Type B pancreatic cell (in vitro differentiated cells): Measurements from ENCODE around the gene GATA5. TPM values are rescaled to one million over a fixed set of nuclear protein-coding genes. Genes with fewer than 3 reads are reported as not detected.

Experiments used
- DNase-seq: peaks from one replicate; pipeline ENCODE4 v3.0.0; 2021; ENCODE audit warnings: mixed read lengths; ENCODE audit not compliant: unreplicated experiment; ENCODE audit errors: extremely low spot score
- H3K27ac Mint-ChIP-seq: 2 replicates; pipeline ENCODE4 v1.8.0; 2021; ENCODE audit warnings: mild to moderate bottlenecking, mixed read lengths
- H3K27me3 Mint-ChIP-seq: 2 replicates; pipeline ENCODE4 v1.8.0; 2021; ENCODE audit warnings: mixed read lengths
- H3K36me3 Mint-ChIP-seq: 2 replicates; pipeline ENCODE4 v1.8.0; 2021; ENCODE audit warnings: mixed read lengths
- H3K4me1 Mint-ChIP-seq: one replicate; pipeline ENCODE4 v1.8.0; 2021; ENCODE audit warnings: mixed read lengths; ENCODE audit not compliant: unreplicated experiment
- H3K4me3 Mint-ChIP-seq: 2 replicates; pipeline ENCODE4 v1.8.0; 2021; ENCODE audit warnings: mild to moderate bottlenecking, mixed read lengths
- H3K9me3 Mint-ChIP-seq: 2 replicates; pipeline ENCODE4 v1.8.0; 2021; ENCODE audit warnings: mixed read lengths
- total RNA-seq: library from RNA; stranded (reverse); gene quantifications from 2 replicates; pipeline ENCODE4 v1.2.1, GENCODE V29; 2021; ENCODE audit warnings: low replicate concordance
- TF ChIP-seq, protein P1 (sequence below): fragments of 200-600 bp; sonication (generic); conservative IDR thresholded peaks from 2 replicates; pipeline ENCODE4 v1.5.0; 2021; ENCODE audit warnings: antibody characterized with exemption, mild to moderate bottlenecking

GATA5 gene
- total RNA-seq, 1 donor from 2014 or later, result 10.8 TPM

- no peaks in the 10 kb centered on the region for H3K27me3 Mint-ChIP-seq
- no peaks in the 10 kb centered on the region for H3K36me3 Mint-ChIP-seq
- DNase-seq, result no peak
- no peak overlapping the region for H3K4me3 Mint-ChIP-seq
- TF ChIP-seq, protein P1, sequence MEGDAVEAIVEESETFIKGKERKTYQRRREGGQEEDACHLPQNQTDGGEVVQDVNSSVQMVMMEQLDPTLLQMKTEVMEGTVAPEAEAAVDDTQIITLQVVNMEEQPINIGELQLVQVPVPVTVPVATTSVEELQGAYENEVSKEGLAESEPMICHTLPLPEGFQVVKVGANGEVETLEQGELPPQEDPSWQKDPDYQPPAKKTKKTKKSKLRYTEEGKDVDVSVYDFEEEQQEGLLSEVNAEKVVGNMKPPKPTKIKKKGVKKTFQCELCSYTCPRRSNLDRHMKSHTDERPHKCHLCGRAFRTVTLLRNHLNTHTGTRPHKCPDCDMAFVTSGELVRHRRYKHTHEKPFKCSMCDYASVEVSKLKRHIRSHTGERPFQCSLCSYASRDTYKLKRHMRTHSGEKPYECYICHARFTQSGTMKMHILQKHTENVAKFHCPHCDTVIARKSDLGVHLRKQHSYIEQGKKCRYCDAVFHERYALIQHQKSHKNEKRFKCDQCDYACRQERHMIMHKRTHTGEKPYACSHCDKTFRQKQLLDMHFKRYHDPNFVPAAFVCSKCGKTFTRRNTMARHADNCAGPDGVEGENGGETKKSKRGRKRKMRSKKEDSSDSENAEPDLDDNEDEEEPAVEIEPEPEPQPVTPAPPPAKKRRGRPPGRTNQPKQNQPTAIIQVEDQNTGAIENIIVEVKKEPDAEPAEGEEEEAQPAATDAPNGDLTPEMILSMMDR, result no peak
- no peak overlapping the region for H3K27ac Mint-ChIP-seq
- H3K4me1 Mint-ChIP-seq, result no peaks in the 10 kb centered on the region
- no peaks in the 10 kb centered on the region for H3K9me3 Mint-ChIP-seq
Observed at GRCh38 chr20:62515280-62515679, 39.5 kb upstream of the GATA5 start.

DNA sequence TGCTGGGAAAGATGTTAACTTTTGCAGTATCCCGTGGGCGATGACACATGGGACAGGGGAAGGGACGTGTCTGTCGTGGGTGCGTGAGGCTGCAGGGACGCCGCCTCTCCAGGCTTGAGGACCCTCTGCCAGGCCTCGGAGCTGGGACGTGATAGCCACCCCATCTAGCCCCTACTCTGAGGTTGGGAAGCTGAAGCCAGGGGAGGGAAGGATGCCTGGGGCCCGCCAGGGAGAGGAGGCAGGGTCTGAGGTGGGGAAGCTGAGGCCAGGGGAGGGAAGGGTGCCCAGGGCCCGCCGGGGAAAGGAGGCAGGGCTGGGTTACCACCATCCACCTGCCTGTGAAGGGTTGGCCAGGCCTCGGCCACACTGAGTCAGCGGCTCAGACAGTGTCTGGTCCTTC is 38.2 kb upstream of the GATA5 start:
- H3K9me3 Mint-ChIP-seq, result no peaks in the 10 kb centered on the region
- H3K4me1 Mint-ChIP-seq, result no peaks in the 10 kb centered on the region
- TF ChIP-seq, protein P1, result no peak
- no peaks in the 10 kb centered on the region for H3K36me3 Mint-ChIP-seq
- H3K27me3 Mint-ChIP-seq, result no peaks in the 10 kb centered on the region
- no peak overlapping the region for H3K4me3 Mint-ChIP-seq
- H3K27ac Mint-ChIP-seq, result no peak overlapping the region
- DNase-seq, result no peak

DNA sequence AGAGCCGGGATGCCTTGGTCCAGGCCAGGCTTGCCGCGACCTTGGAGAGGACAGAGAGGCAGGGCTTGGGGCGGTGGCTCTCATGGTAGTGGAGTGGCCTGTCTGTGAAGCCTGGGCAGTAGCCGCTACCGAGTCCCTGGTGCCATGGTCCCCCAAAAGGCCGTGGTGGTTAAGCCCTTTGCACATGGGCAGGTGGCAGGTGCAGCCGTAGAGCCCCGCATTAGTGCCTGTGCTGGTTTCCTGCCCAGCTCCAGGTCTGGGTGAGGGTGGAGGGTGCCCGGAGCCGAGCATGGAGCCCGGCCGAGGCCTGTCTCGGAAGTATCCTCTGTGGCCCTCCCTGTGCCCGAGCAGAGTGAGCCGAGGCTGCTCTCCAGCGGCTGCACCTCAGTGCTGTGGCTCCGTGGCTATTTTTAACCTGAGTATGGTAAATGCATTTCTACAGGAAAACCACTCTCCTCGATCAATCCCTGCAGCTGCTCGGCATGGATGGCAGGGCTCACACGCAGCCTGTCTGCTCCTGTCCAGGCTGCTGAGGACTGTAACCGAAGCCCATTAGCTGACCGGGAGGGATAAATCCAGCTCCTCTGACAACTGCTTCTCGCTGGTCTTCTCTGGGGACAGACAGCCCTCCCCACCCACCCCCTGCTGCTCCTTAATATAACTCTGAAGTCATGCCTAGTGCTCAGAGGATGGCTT is 36.3 kb upstream of the GATA5 start:
- Mint-ChIP-seq H3K4me3 (no peak overlapping the region), H3K27ac (no peak overlapping the region), H3K36me3 (no peaks in the 10 kb centered on the region), H3K9me3 (no peaks in the 10 kb centered on the region), H3K4me1 (no peaks in the 10 kb centered on the region), H3K27me3 (no peaks in the 10 kb centered on the region)
- no peak for DNase-seq
- TF ChIP-seq, protein P1, result no peak

DNA sequence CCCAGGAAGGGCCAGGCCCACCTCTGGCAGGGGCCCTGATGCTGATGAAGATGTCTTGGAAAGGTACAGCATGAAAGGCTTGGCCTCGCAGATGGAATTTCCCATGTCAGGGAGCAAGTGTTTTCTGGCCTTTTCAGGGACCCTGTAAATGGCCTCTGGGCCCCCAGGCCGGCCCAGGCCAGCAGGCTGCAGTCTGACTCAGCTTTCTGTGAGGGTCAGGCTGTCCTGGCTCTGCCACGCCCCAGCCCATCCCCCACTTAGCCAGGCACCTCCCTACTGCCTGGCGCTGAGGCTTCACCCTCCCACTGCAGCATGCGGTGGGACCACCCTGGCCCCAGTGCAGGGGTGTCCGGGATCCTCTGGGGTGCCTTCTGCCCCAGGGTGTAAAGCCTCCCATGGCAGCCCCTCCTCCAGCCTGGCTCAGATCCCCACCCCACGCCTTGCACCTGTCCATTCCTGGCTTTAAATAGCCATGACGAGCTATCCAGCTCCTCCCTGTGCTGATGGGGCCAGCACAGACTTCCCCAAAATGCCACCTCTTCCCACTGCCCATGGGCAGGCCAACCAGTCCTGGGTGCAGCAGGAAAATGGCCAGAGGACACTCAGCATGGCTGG is 35.6 kb upstream of the GATA5 start:
- Mint-ChIP-seq H3K4me1 (no peaks in the 10 kb centered on the region), H3K27ac (no peak overlapping the region), H3K27me3 (no peaks in the 10 kb centered on the region), H3K36me3 (no peaks in the 10 kb centered on the region), H3K4me3 (no peak overlapping the region), H3K9me3 (no peaks in the 10 kb centered on the region)
- TF ChIP-seq, protein P1, result no peak
- no peak for DNase-seq

DNA sequence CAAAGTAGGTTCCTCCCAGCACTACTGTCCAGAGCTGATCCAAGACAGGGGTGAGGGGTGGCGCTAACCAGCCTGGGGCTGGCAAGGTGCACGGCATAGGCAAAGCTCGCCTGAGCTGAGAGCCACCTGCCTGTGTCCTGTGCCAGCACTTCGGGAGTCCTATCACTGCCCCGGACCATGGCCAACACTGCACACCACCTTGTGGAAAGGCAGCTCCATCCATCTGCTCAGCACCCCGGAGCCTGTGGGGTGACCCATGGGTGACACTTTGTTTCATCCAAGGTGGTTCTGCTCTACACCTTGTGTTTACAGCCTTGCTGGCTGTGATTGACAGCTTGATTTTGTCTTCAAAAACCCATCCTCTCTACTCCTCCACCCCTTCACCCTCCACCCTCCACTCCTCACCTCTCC is 32.9 kb upstream of the GATA5 start:
- H3K27ac Mint-ChIP-seq, result no peak overlapping the region
- H3K9me3 Mint-ChIP-seq, result peaks cover 6% of the 10 kb centered on the region
- TF ChIP-seq, protein P1, result no peak
- H3K4me3 Mint-ChIP-seq, result no peak overlapping the region
- peaks cover 7% of the 10 kb centered on the region for H3K27me3 Mint-ChIP-seq
- no peaks in the 10 kb centered on the region for H3K36me3 Mint-ChIP-seq
- H3K4me1 Mint-ChIP-seq, result no peaks in the 10 kb centered on the region
- no peak for DNase-seq
